ENCODE data around the gene ATAD3C.
A peak's percentile ranks its signal among the peaks of the same experiment; 100 is the strongest.

ATAD3C gene

DNA sequence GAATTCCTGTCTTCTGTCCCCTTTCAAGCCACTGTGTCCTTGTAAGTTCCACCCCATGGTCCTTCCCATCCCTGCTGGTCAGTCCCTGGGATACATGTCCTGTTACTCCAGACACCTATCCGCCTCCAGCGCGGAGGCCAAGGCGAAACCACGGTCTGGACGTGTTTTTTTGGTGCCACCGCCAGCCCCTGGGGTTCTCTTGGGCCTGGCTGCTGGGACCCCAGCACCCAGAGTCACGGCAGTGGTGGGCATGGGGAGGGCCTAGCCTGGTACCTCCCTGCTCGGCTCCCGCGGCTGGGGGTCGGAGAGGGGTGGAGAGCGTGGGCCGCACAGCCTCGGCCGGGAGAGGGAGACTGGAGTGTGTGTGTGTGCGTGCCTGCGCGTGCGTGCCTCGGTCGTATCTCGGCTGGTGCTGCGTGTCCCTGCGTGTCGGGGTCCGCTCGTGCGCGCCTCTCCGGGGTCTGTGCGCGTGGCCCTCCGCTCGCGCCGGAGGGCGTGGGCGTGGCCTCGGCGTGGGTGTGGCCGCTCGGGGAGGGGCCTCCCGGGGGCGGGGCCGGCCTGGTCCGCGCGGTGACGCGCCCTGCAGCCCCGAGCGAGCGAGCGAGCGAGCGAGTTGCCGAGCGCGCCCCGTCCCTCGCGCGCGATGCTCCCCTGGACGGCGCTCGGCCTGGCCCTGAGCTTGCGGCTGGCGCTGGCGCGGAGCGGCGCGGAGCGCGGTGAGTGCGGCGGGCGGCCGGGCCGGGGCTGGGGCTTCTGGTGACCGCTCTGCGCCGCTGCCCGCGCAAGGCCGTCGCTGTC is 14.2 kb upstream of the ATAD3C start, which contains the start of gene VWA1 (continued):
- TF ChIP-seq, protein P1, sequence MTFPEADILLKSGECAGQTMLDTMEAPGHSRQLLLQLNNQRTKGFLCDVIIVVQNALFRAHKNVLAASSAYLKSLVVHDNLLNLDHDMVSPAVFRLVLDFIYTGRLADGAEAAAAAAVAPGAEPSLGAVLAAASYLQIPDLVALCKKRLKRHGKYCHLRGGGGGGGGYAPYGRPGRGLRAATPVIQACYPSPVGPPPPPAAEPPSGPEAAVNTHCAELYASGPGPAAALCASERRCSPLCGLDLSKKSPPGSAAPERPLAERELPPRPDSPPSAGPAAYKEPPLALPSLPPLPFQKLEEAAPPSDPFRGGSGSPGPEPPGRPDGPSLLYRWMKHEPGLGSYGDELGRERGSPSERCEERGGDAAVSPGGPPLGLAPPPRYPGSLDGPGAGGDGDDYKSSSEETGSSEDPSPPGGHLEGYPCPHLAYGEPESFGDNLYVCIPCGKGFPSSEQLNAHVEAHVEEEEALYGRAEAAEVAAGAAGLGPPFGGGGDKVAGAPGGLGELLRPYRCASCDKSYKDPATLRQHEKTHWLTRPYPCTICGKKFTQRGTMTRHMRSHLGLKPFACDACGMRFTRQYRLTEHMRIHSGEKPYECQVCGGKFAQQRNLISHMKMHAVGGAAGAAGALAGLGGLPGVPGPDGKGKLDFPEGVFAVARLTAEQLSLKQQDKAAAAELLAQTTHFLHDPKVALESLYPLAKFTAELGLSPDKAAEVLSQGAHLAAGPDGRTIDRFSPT (tag by site-specific recombination; IDR thresholded peaks at IDR 0.05) = 0 out of 2 replicates have a peak, but pooled peaks have one; percentile 33
- TF ChIP-seq ZNF140 (tag by site-specific recombination; IDR thresholded peaks at IDR 0.05) (no peak), ZNF501 (tag by site-specific recombination; IDR thresholded peaks at IDR 0.05) (no peak), ZBTB48 (tag by site-specific recombination; IDR thresholded peaks at IDR 0.05) (peak; percentile 71), ZNF280D (tag by site-specific recombination; IDR thresholded peaks at IDR 0.05) (no peak), ZNF76 (tag by site-specific recombination; IDR thresholded peaks at IDR 0.05; ENCODE audit: borderline replicate concordance, low read depth) (no peak), YY1 (tag by site-specific recombination; IDR thresholded peaks at IDR 0.05) (no peak), ZNF645 (tag by site-specific recombination; IDR thresholded peaks at IDR 0.05) (no peak), ZNF624 (tag by site-specific recombination; IDR thresholded peaks at IDR 0.05) (no peak), WT1 (tag by site-specific recombination; IDR thresholded peaks at IDR 0.05) (peak; percentile 47; the same call in 1 of the 2 replicates), ZNF785 (tag by site-specific recombination; IDR thresholded peaks at IDR 0.05) (no peak), INSM2 (tag by site-specific recombination; IDR thresholded peaks at IDR 0.05) (no peak), RBAK (tag by site-specific recombination; IDR thresholded peaks at IDR 0.05) (no peak), ZEB2 (tag by site-specific recombination; IDR thresholded peaks at IDR 0.05) (no peak), SP3 (tag by site-specific recombination; IDR thresholded peaks at IDR 0.05) (peak; percentile 56), ZNF560 (tag by site-specific recombination; IDR thresholded peaks at IDR 0.05; ENCODE audit: borderline replicate concordance) (no peak), ATF2 (tag by site-specific recombination; IDR thresholded peaks at IDR 0.05; ENCODE audit: low read depth) (no peak), ZNF654 (tag by site-specific recombination; IDR thresholded peaks at IDR 0.05; ENCODE audit: low read depth) (no peak), ZNF830 (tag by site-specific recombination; IDR thresholded peaks at IDR 0.05; ENCODE audit: low read depth) (no peak)
- TF ChIP-seq, protein P2, sequence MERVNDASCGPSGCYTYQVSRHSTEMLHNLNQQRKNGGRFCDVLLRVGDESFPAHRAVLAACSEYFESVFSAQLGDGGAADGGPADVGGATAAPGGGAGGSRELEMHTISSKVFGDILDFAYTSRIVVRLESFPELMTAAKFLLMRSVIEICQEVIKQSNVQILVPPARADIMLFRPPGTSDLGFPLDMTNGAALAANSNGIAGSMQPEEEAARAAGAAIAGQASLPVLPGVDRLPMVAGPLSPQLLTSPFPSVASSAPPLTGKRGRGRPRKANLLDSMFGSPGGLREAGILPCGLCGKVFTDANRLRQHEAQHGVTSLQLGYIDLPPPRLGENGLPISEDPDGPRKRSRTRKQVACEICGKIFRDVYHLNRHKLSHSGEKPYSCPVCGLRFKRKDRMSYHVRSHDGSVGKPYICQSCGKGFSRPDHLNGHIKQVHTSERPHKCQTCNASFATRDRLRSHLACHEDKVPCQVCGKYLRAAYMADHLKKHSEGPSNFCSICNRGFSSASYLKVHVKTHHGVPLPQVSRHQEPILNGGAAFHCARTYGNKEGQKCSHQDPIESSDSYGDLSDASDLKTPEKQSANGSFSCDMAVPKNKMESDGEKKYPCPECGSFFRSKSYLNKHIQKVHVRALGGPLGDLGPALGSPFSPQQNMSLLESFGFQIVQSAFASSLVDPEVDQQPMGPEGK (tag by site-specific recombination; IDR thresholded peaks at IDR 0.05) = peak; percentile 71
- TF ChIP-seq, protein P3, sequence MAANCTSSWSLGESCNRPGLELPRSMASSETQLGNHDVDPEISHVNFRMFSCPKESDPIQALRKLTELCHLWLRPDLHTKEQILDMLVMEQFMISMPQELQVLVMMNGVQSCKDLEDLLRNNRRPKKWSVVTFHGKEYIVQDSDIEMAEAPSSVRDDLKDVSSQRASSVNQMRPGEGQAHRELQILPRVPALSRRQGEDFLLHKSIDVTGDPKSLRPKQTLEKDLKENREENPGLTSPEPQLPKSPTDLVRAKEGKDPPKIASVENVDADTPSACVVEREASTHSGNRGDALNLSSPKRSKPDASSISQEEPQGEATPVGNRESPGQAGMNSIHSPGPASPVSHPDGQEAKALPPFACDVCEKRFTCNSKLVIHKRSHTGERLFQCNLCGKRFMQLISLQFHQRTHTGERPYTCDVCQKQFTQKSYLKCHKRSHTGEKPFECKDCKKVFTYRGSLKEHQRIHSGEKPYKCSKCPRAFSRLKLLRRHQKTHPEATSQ (tag by site-specific recombination; IDR thresholded peaks at IDR 0.05) = 0 out of 2 replicates have a peak, but pooled peaks have one; percentile 25
- TF ChIP-seq, protein P4, sequence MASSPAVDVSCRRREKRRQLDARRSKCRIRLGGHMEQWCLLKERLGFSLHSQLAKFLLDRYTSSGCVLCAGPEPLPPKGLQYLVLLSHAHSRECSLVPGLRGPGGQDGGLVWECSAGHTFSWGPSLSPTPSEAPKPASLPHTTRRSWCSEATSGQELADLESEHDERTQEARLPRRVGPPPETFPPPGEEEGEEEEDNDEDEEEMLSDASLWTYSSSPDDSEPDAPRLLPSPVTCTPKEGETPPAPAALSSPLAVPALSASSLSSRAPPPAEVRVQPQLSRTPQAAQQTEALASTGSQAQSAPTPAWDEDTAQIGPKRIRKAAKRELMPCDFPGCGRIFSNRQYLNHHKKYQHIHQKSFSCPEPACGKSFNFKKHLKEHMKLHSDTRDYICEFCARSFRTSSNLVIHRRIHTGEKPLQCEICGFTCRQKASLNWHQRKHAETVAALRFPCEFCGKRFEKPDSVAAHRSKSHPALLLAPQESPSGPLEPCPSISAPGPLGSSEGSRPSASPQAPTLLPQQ (tag by site-specific recombination; IDR thresholded peaks at IDR 0.05) = no peak

Measured in HEK293 (cell line).